ENCODE data around the gene TRMT2B.

- TF ChIP-seq CTCF (conservative IDR thresholded peaks at IDR 0.05; ENCODE audit: low read depth in 2 of 2) (no peak), ZNF331 (CRISPR knock-in tag; IDR thresholded peaks at IDR 0.05; ENCODE audit: low read depth) (no peak), EZH2 (IDR thresholded peaks at IDR 0.05; ENCODE audit: low read depth, unreplicated experiment) (no peak), EZH2phosphoT487 (IDR thresholded peaks at IDR 0.05; ENCODE audit: unreplicated experiment) (no peak), ETS1 (IDR thresholded peaks at IDR 0.05) (no peak), POLR2AphosphoS5 (IDR thresholded peaks at IDR 0.05; ENCODE audit: low read depth) (no peak), NANOG (IDR thresholded peaks at IDR 0.05; ENCODE audit: borderline replicate concordance) (no peak), CREB1 (CRISPR knock-in tag; IDR thresholded peaks at IDR 0.05; ENCODE audit: low read depth) (no peak), REST (IDR thresholded peaks at IDR 0.05; ENCODE audit: unreplicated experiment) (no peak)
Observed at GRCh38 chrX:100969408-100969807, 82.5 kb downstream of the TRMT2B start, which contains the start of gene ARL13A.
